ENCODE data around the gene RNF144A.

RNF144A gene

DNA sequence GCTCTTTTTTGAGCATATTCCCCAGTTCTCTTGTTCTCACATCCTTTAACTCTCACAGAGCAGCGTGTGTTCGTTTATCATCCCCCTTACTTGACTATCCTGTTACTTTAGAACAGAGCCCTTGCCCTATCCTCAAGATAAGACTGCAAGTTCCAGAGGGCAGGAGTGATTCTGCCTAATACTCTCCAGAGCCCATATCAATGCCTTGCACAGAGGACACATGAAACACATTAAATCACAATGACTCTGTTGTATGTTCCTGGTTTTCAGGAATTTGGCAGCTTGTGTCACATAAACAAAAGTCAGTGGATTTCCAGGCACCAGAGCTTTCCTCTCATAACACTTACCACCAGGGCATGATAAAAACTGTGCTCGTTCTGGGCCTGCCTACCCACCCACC, 156.7 kb downstream of the RNF144A start:
- Histone ChIP-seq H3K9me3 (ENCODE audit: severe bottlenecking) (no peaks in the 10 kb centered on the region), H3K27ac (no peak overlapping the region), H3K27me3 (ENCODE audit: insufficient read depth, low read depth, severe bottlenecking) (no peaks in the 10 kb centered on the region), H3K36me3 (no peaks in the 10 kb centered on the region; the same call in 1 of the 2 replicates), H3K4me3 (ENCODE audit: low read depth, low read length) (no peak overlapping the region)
- TF ChIP-seq CTCF (IDR thresholded peaks at IDR 0.05; ENCODE audit: low read depth, low read length), result no peak
- no peak for DNase-seq

- Histone ChIP-seq H3K27me3 (ENCODE audit: insufficient read depth, low read depth, severe bottlenecking) (no peaks in the 10 kb centered on the region), H3K4me3 (ENCODE audit: low read depth, low read length) (no peak overlapping the region), H3K9me3 (ENCODE audit: severe bottlenecking) (no peaks in the 10 kb centered on the region), H3K36me3 (no peaks in the 10 kb centered on the region; the same call in 1 of the 2 replicates), H3K27ac (no peak overlapping the region)
- no peak for DNase-seq
- no peak for TF ChIP-seq CTCF (IDR thresholded peaks at IDR 0.05; ENCODE audit: low read depth, low read length)
Measured at GRCh38 chr2:7075834-7076233, 158.6 kb downstream of the RNF144A start.

DNA sequence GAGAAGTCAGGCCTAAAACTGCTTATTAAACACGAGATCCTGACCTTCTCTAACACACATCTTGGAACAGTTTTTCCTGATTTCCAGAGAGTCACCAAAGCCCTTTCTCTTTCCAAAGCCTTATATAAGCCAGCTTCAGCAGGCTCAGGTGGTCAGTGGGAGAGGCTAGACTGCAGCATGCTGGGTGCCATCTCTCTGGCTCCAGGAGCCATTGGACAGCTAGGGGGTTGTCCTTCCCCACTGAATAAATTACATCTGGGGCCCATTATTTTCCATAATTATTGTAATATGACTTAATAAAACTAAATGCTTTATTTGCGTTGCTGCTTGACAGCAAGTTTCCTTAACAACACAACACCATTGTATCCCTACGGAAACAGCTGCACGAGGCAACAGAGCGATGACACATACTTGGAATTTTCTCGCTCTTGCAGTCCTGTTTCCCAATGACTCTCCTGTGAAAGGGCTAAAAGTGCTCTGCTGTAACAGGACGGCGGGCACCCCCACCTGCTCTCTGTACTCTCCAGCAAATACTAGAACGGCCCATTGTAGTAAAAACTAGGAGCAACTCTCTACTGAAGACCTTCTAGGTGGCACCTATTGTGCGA, 160.6 kb downstream of the RNF144A start:
- DNase-seq, result no peak
- Histone ChIP-seq H3K27ac (no peak overlapping the region), H3K4me3 (ENCODE audit: low read depth, low read length) (no peak overlapping the region), H3K9me3 (ENCODE audit: severe bottlenecking) (no peaks in the 10 kb centered on the region), H3K27me3 (ENCODE audit: insufficient read depth, low read depth, severe bottlenecking) (no peaks in the 10 kb centered on the region), H3K36me3 (no peaks in the 10 kb centered on the region; the same call in 1 of the 2 replicates)
- TF ChIP-seq CTCF (IDR thresholded peaks at IDR 0.05; ENCODE audit: low read depth, low read length), result no peak

DNA sequence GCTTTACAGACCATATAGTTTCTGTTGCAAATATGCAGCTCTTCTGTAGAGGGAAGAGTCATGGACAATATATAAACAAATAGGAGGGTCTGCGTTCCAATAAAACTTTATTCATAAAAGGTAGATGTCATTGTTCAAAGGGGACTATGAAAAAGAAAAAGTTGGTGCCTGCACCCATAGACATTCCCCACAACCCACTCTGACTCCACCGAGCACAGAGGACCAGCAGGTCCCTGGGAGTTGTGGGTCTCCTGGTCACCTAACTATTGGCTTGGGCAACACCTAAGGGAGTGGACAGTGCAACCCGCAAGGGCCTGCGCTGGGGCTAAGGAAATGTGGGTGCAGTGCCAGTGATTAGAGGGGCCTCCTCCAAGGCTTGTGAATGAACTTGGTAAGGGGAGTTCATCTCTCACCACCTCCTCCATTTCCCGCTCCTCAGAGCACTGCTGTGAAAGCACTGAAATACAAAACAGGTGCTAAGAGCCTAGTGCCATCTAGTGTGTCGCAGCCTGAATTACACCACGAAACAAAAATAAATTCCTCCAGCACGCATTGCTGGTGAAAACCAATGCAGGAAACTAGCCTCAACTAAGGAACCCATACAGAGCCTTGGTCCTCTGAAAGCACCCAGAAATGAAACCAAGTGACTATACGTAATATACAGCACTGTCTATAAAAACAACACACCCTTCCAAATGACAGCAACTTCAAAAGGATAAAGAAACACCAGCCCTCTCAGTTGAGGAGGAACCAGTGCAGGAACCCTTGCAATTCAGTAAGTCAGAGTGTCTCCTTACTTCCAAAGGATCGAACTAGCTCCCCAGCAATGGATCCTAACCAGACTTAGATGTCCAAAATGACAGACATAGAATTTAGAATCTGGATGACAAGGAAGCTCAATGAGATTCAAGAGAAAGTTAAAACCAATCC, 166.6 kb downstream of the RNF144A start:
- H3K27me3 ChIP-seq (ENCODE audit: insufficient read depth, low read depth, severe bottlenecking), result no peaks in the 10 kb centered on the region
- TF ChIP-seq CTCF (IDR thresholded peaks at IDR 0.05; ENCODE audit: low read depth, low read length), result peak; percentile 83
- no peaks in the 10 kb centered on the region for H3K36me3 ChIP-seq
- H3K9me3 ChIP-seq (ENCODE audit: severe bottlenecking), result peaks cover 4% of the 10 kb centered on the region
- peak; percentile 53 for DNase-seq
- no peak overlapping the region for H3K4me3 ChIP-seq (ENCODE audit: low read depth, low read length)
- H3K27ac ChIP-seq, result no peak overlapping the region

DNA sequence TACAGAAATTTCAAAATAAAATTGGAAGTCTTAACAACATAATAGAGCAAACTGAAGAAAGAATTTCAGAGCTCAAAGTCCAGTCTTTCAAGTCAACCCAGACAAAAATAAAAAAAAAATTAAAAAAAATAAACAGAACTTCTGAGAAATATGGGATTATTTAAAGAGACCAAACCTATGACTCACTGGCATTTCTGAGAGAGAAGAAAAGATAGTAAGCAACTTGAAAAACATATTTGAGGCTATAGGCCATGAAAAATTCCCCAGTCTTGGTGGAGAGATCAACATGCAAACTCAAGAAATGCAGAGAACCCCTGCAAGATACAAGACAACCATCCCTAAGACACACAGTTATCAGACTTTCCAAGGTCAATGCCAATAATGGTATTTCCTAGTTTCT, 167.4 kb downstream of the RNF144A start:
- Histone ChIP-seq H3K9me3 (ENCODE audit: severe bottlenecking) (peaks cover 4% of the 10 kb centered on the region), H3K27ac (no peak overlapping the region), H3K4me3 (ENCODE audit: low read depth, low read length) (no peak overlapping the region), H3K27me3 (ENCODE audit: insufficient read depth, low read depth, severe bottlenecking) (no peaks in the 10 kb centered on the region), H3K36me3 (no peaks in the 10 kb centered on the region)
- TF ChIP-seq CTCF (IDR thresholded peaks at IDR 0.05; ENCODE audit: low read depth, low read length), result no peak
- no peak for DNase-seq

Measured in WERI-Rb-1 (cell line).